Measurements from ENCODE around the gene MT2A.

- TF ChIP-seq CTCF (IDR thresholded peaks at IDR 0.05) = no peak
- TF ChIP-seq POLR2A (IDR thresholded peaks at IDR 0.05) = no peak
Observed at GRCh38 chr16:56607109-56607618, 1.2 kb upstream of the MT2A start.
